Ovary (tissue), 9 donors: ENCODE data around the gene DAZAP2. TPM values are rescaled to one million over a fixed set of nuclear protein-coding genes. Genes with fewer than 3 reads are reported as not detected.

Experiments
- DNase-seq, 5 donors: peaks; one replicate each; pipeline ENCODE4 v3.0.0-alpha.2; 2019 to 2020
- H3K27ac ChIP-seq, 2 donors: fragments of 200-600 bp; one replicate each; pipeline versions ENCODE4 v1.5.1 to v1.8.0; 2019 to 2022
- H3K27me3 ChIP-seq: fragments of 200-600 bp; one replicate; pipeline ENCODE4 v1.8.0; 2022
- H3K36me3 ChIP-seq: fragments of 200-600 bp; sonication (generic); one replicate; pipeline ENCODE4 v1.5.1; 2019
- H3K4me1 ChIP-seq: one replicate; pipeline ENCODE4 v1.8.1; 2013; ENCODE audit warnings: mild to moderate bottlenecking, moderate library complexity; ENCODE audit not compliant: insufficient read depth
- H3K4me3 ChIP-seq: fragments of 200-600 bp; sonication (generic); one replicate; pipeline ENCODE4 v1.5.1; 2017
- H3K9me3 ChIP-seq, 2 donors: fragments of 200-600 bp in 1 of 2; sonication (generic) in 1 of 2; one replicate each; pipeline versions ENCODE4 v1.5.1 to v1.8.1; 2013 to 2019; ENCODE audit warnings: mild to moderate bottlenecking in 1 of 2, moderate library complexity in 1 of 2
- EP300 ChIP-seq: sonication (generic); formaldehyde crosslinking; IDR thresholded peaks from one replicate; pipeline ENCODE4 v1.6.1; 2017; ENCODE audit warnings: antibody characterized with exemption
- POLR2A ChIP-seq: fragments of 450-650 bp; IDR thresholded peaks from one replicate; pipeline ENCODE4 v1.6.1; 2017; ENCODE audit warnings: antibody characterized with exemption, mild to moderate bottlenecking, moderate library complexity
- WGBS, 3 donors: extraction: QIAGEN DNeasy Blood & Tissue Kit in 1 of 3; methylation state at CpG; one replicate each; pipeline versions ENCODE4 v1.1.5 to v1.1.7; 2013 to 2017; 5-methylcytosine and 5-hydroxymethylcytosine counted together
- intact Hi-C, 4 donors: fragments of 100-400 bp; cut with DNase I; formaldehyde crosslinking; loops; one replicate each; pipeline versions ENCODE4 v1.11.0 to v1.15.1; 2022 to 2023
- polyA plus RNA-seq, 2 donors: library from polyadenylated mRNA; stranded (reverse); fragments of 200-250 nt in 1 of 2; fragments of 350-450 nt in 1 of 2; fragmentation: Illumina TruSeq in 1 of 2; extraction: RNeasy Lipid Tissue Mini Kit (QIAGEN cat#74804) in 1 of 2; gene quantifications; one replicate each; pipeline ENCODE4 v1.2.3, GENCODE V29; 2013 to 2014
- total RNA-seq, 7 donors: library from RNA; depleted of rRNA in 2 of 7; stranded (reverse); fragments of >200 nt in 2 of 7; fragmentation: NEBNext Ultra II Directional in 3 of 7; extraction: Animal tissue kit (Norgen Biotek cat#: 25700) in 3 of 7; gene quantifications; one replicate each; pipeline versions ENCODE4 v1.1.0 to v1.2.4, GENCODE V29; 2016 to 2023
- TF ChIP-seq, protein P1 (sequence below), 3 donors: fragments of 450-650 bp in 2 of 3; fragments of 200-600 bp in 1 of 3; IDR thresholded peaks; one replicate each; pipeline versions ENCODE4 v1.5.1 to v1.8.0; 2016 to 2022; ENCODE audit warnings: antibody characterized with exemption in 3 of 3, mild to moderate bottlenecking in 1 of 3
- donor health status: DM: no; HTN: no; CAD: no; lungs with moderate emphysema.
- donor health status: DM: no; HTN: no; CAD: no.
- donor health status: Bipolar disorder and iron deficiency.
- donor health status: DM: yes; HTN: yes; CAD: no.
- donor health status: DM: no; HTN: no; CAD: no.
- donor health status: DM: yes; HTN: yes; CAD: no.

Gene DAZAP2
- total and polyA plus RNA-seq, 9 donors: 123 to 323 (median 156) TPM

DNA sequence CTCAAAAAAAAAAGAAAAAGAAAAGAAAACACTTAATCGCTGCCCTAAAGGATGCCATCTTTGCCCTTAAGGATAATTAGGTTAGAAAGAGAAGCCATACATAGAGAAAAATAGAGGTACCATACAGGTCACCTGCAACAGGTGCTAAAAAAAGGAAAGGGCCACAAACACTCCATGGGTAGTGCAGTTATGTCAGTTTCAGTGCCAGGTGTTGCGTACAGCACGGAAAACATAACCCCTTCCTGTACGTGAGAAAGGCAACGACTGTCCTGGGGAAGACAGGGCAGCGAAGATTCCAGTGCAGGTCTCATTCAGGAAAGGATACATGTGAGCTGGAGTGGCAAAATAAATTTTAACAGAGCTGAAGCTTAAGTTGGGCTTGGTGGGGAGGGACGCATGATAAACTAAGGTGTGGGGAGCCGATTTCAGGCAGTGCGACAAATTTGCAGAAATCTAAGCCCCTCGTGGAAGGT lies 553 bp upstream of the DAZAP2 start:
- no peaks in the 10 kb centered on the region for H3K27me3 ChIP-seq
- intact Hi-C loops: loop anchor here in 1 of 4 donors (5.0 kb wide), 1 partner anchor 66 kb away; the partner anchor contains the start of gene TFCP2
- peak in 1 of 5 donors; percentile 28 for DNase-seq
- TF ChIP-seq POLR2A (no peak), EP300 (no peak)
- TF ChIP-seq, protein P1, sequence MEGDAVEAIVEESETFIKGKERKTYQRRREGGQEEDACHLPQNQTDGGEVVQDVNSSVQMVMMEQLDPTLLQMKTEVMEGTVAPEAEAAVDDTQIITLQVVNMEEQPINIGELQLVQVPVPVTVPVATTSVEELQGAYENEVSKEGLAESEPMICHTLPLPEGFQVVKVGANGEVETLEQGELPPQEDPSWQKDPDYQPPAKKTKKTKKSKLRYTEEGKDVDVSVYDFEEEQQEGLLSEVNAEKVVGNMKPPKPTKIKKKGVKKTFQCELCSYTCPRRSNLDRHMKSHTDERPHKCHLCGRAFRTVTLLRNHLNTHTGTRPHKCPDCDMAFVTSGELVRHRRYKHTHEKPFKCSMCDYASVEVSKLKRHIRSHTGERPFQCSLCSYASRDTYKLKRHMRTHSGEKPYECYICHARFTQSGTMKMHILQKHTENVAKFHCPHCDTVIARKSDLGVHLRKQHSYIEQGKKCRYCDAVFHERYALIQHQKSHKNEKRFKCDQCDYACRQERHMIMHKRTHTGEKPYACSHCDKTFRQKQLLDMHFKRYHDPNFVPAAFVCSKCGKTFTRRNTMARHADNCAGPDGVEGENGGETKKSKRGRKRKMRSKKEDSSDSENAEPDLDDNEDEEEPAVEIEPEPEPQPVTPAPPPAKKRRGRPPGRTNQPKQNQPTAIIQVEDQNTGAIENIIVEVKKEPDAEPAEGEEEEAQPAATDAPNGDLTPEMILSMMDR (IDR thresholded peaks at IDR 0.05): no peak
- peaks cover 4% of the 10 kb centered on the region for H3K4me1 ChIP-seq
- H3K9me3 ChIP-seq: no peaks in the 10 kb centered on the region
- 5 to 7% (median 6%) methylated on average over 10 of the region's 10 CpGs for WGBS, 3 donors
- H3K36me3 ChIP-seq: no peaks in the 10 kb centered on the region
- peak overlapping the region; percentile 88 for H3K4me3 ChIP-seq
- no peak overlapping the region for H3K27ac ChIP-seq

DNA sequence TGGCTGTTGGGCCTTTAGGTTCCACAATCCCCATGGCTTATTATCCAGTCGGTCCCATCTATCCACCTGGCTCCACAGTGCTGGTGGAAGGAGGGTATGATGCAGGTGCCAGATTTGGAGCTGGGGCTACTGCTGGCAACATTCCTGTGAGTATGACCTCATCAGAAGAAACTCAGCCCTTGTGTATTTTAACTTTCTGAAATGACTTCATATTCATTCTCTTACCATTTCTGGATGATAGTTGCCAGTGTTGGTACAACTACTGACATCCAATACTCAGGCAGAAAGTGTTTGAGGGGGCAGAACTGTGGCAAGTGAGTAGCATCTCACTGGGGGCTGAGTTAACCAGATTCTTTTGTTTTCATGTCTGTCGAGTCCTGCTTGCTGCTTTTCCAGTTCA lies 2.3 kb downstream of the DAZAP2 start:
- no peaks in the 10 kb centered on the region for H3K9me3 ChIP-seq
- H3K4me1 ChIP-seq: peaks cover 4% of the 10 kb centered on the region
- no peaks in the 10 kb centered on the region for H3K36me3 ChIP-seq
- TF ChIP-seq, protein P1 (IDR thresholded peaks at IDR 0.05): no peak
- TF ChIP-seq EP300 (no peak), POLR2A (no peak)
- DNase-seq: no peak
- intact Hi-C loops: no loop called here
- 70 to 77% (median 77%) methylated on average over 2 of the region's 2 CpGs for WGBS, 3 donors
- H3K27me3 ChIP-seq: no peaks in the 10 kb centered on the region
- no peak overlapping the region for H3K4me3 ChIP-seq
- H3K27ac ChIP-seq: no peak overlapping the region

DNA sequence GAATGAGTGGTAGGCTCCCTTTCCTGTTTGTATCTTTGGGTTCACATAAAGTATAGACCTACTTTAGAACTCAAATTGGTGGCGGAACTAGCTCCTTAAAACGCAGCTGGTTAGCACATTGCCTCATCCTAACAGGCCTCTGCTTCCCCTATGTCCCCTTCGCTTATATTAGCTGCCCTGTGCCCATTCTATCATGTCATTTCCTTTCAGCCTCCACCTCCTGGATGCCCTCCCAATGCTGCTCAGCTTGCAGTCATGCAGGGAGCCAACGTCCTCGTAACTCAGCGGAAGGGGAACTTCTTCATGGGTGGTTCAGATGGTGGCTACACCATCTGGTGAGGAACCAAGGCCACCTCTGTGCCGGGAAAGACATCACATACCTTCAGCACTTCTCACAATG lies 3.5 kb downstream of the DAZAP2 start:
- Histone ChIP-seq H3K4me3 (no peak overlapping the region), H3K4me1 (peaks cover 4% of the 10 kb centered on the region), H3K9me3 (no peaks in the 10 kb centered on the region), H3K27me3 (no peaks in the 10 kb centered on the region), H3K27ac (no peak overlapping the region), H3K36me3 (no peaks in the 10 kb centered on the region)
- intact Hi-C loops: no loop called here
- DNase-seq: no peak
- WGBS, 3 donors: 80 to 86% (median 85%) methylated on average over 7 of the region's 7 CpGs
- TF ChIP-seq, protein P1 (IDR thresholded peaks at IDR 0.05): no peak
- TF ChIP-seq POLR2A (no peak), EP300 (no peak)

DNA sequence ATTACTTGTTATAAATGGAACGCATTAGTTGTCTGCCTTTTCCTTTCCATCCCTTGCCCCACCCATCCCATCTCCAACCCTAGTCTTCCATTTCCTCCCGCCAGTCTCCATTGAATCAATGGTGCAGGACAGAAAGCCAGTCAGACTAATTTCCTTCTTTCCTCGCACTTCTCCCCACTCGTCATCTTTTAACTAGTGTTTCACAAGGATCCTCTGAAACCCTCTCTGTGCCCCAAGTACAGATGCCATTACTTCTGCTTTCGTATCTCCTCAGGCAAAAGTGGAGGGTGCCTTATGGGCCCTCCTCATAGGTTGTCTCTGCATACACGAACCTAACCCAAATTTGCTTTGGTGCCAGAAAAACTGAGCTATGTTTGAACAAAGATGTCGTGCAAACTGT lies 4.2 kb downstream of the DAZAP2 start:
- H3K27me3 ChIP-seq: no peaks in the 10 kb centered on the region
- H3K4me3 ChIP-seq: no peak overlapping the region
- no peak for DNase-seq
- H3K9me3 ChIP-seq: no peaks in the 10 kb centered on the region
- H3K27ac ChIP-seq: no peak overlapping the region
- TF ChIP-seq EP300 (no peak), POLR2A (no peak)
- TF ChIP-seq, protein P1 (IDR thresholded peaks at IDR 0.05): no peak
- intact Hi-C loops: no loop called here
- 72 to 79% (median 72%) methylated on average over 7 of the region's 7 CpGs for WGBS, 3 donors
- H3K36me3 ChIP-seq: no peaks in the 10 kb centered on the region
- peaks cover 7% of the 10 kb centered on the region for H3K4me1 ChIP-seq
